NCI-H187 (cell line): ENCODE data around the gene OSBPL7.

Experiments used
- DNase-seq, 2 experiments: peaks; one replicate each; lab custom pipeline; 2025; lab: John Stamatoyannopoulos, UW

The OSBPL7 gene

GRCh38 chr17:47847341-47848197, 26.0 kb upstream of the OSBPL7 start:
- DNase-seq: no peak

- no peak for DNase-seq
Observed at GRCh38 chr17:47846716-47847340, 25.2 kb upstream of the OSBPL7 start.

GRCh38 chr17:47845716-47846075, 24.1 kb upstream of the OSBPL7 start:
- DNase-seq: no peak

DNA sequence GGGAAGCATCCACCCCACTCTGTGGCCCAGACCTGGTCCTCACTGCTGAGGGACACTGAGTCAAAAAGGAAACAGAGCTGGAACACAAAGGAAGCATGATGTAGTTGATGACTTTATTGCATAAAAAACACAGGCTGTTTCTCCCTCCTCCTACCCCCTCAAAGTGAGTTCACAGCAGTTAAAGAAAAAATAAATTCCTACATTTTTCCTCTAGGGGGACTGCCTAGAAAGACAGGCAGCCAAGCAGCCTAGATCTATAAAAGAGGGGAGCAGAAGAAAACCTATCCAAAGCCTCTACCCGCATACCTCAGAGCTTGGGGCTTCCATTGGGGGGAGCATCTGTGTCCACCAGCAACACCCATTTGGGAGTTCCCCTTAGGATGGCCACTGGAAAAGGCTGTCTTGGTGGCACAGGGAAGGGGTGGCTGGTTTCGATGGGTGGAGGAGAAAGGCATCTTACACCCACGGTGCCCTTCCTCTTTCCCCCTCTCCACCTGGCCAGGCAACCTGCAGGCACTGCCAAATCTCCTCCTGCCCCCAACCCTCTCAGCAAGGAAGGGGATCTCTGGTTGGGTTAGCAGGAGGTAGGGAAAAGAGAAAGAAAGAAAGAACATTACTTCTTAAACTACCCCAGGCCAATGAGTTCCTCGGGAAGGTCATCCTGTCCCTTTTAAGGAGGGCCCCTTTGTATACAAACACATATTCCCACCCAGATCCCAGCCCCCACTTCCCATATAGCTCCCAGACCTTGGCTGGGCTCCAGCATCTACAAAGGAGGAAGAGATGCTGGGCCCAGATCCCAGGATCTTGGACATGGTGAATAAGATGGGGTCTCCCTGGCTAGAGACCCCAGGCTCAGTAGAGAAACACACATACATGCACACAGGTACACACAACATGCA, 23.5 kb upstream of the OSBPL7 start:
- no peak for DNase-seq

DNA sequence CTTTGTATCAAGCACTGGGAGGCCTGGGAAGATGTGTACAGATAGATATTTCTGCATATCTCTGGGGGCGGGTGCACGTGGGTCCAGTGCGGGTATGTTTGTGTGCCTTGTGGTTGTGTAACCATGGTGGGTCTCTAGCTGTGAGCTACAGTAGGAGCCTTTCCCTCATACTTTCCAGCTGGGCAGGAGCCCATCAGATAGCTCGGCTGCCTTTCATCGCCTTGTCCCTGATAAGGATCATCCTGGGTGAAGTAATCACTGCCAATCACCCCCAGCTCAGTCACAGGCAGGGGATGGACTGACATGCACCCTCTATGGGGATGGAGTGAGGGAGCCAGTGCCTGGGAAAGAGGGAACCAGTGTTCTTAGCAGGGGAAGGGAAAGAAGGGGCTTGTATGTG, 22.6 kb upstream of the OSBPL7 start:
- DNase-seq: no peak

DNA sequence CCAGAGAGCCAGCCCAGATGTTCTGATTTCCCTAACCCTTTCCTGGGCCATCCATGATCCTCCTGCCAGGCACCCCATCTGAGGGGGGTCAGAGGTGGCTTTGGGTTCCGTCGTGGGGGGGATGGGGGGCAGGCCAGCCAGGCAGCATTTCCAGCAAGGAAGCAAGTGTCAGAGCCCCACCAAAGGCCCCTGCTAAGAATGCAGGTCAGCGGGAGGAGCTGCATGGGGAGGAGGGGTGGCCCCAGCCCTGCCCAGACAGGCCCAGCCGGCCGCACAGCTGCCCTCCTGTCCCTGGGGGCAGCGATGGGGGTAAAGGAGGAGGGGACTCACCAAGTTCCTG, 21.8 kb upstream of the OSBPL7 start:
- no peak for DNase-seq

DNA sequence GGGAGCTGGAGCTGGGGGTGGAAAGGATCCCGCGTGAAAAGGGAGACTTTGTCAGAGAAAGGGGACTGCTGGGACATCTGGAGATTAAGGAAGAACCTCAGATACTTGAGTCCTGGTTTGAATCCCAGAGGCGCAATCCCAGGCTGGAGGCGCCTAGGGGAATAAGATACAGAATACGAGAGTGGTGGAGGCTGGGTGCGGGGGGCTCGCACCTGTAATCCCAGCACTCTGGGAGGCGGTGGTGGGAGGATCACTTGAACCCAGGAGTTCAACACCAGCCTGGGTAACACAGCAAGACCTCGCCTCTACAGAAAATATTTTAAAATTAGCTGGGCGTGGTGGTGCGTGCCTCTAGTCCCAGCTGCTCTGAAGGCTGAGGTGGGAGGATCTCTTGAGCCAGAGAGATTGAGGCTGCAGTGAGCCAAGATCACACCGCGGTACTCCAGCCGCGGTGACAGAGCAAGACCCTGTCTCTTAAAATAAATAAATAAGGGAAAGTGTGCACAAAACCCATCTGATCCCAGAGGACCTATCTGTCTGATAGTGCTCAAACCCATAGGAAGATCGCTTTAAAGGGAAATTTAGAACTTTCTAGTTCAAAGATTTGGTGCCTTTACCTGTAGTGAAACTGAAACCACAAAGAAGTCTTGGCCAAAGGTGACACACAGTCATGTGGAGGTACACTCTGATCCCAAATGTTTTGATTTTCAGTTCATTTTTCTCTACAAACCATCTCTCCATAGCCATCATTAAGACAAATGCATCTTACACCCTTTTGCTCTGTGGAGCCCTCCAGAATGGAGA, 20.1 kb upstream of the OSBPL7 start:
- no peak for DNase-seq

- peak; percentile 69 to 74 for DNase-seq
Observed at GRCh38 chr17:47840742-47841487, 19.3 kb upstream of the OSBPL7 start, which contains the start of gene SCRN2. Gene SCRN2, minus strand, starts transcription at chr17:47841273. Its CDS starts 430 bp downstream, at chr17:47840843.

GRCh38 chr17:47840001-47840741, 18.6 kb upstream of the OSBPL7 start:
- no peak for DNase-seq

DNA sequence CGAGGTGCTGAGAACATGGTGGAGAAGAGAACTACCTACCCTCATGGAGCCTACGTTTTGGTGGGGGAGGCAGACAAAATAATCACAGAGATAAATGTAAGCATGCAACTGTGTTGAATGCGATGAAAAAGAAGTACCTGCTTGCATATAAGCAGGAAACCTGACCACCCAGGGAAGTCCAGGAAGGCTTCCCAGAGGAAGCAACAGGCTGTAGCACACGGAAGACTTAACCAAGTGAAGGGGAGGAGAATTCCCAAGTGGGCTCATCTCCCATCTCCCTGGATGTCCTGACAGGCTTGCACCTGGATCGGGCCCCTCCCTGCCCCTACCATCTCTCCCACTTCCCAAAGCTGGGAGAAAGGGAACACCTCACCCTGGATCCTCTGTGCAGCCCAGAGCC, 17.5 kb upstream of the OSBPL7 start:
- no peak for DNase-seq

GRCh38 chr17:47838636-47839035, 17.0 kb upstream of the OSBPL7 start:
- DNase-seq: no peak

DNA sequence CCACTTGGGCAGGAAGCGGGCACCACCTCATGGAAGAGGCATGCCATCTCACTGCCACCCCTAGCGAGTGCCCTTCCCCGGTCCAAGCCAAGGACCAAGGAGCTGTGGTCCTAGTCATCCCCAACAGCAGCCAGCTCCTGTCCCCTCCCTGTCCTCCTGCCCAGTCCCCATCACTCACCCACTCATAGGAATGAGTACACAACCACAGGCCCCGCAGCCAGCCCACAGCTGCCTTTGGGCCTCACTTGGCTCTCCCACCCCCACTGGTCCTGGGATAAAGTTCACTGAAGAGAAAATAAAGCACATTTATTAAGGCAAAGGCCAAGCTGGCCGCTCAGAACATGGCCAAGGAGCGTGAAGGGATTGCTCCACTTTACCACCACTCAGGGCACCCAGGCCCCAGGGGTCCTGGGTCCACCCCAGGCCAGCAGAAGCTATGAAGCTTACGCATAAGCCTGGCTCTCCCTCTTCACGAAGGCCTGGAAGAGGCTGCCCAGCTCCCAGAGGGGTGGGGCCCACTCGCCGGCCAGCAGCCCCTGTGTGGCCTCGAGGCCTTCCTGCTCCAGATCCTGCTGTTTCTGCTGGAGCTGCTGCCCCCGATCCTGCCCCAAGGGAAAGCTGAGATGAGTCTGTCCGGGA, 15.9 kb upstream of the OSBPL7 start:
- DNase-seq: no peak

- no peak for DNase-seq
Observed at GRCh38 chr17:47836601-47837000, 15.0 kb upstream of the OSBPL7 start.

DNA sequence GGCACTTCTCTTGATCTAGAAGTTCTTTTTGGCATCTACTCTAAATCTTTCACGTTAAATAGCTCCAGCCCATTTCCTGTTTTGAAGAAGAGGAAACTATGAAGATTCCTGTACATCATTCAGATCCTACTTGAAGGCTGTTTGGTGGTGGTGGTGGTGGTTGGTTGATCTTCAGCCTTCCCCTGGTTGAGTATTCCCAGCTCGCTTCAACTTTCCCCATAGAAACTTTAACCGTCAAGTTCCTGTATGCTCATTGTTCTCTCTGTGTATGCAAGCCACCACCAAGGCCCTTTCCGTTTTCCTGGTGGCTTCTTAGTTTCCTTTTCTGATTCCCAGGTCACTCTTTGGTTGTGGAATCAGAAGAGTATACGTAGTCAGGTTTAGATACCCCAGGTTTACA, 13.2 kb upstream of the OSBPL7 start:
- no peak for DNase-seq

- no peak for DNase-seq
Observed at GRCh38 chr17:47831934-47832327, 10.3 kb upstream of the OSBPL7 start.

- peak; percentile 80 to 88 for DNase-seq
Observed at GRCh38 chr17:47831003-47831933, 9.7 kb upstream of the OSBPL7 start, which contains the start of the genes LRRC46 and MRPL10. Gene LRRC46, plus strand, starts transcription at chr17:47831670. Its CDS starts 320 bp downstream, at chr17:47831990. Gene MRPL10, minus strand, starts transcription at chr17:47831541. Its CDS starts 30 bp downstream, at chr17:47831511.

- DNase-seq: no peak
Observed at GRCh38 chr17:47830396-47831002, 8.9 kb upstream of the OSBPL7 start.

GRCh38 chr17:47829870-47830269, 8.3 kb upstream of the OSBPL7 start:
- DNase-seq: no peak
